Brain microvascular endothelial cell (primary cell): Measurements from ENCODE around the gene OTX2.

Source experiments
- DNase-seq: peaks from one replicate; pipeline ENCODE4 v3.0.0-alpha.2; 2020
- H3K27ac ChIP-seq: fragments of 250-450 bp; sonication (Bioruptor Pico); 2 replicates; pipeline ENCODE4 v1.5.1; 2020; ENCODE audit warnings: mild to moderate bottlenecking, moderate library complexity
- H3K27me3 ChIP-seq: fragments of 250-450 bp; sonication (Bioruptor Pico); replicated peaks from 2 replicates; pipeline ENCODE4 v1.5.1; 2020; ENCODE audit warnings: mild to moderate bottlenecking
- H3K36me3 ChIP-seq: fragments of 250-450 bp; sonication (Bioruptor Pico); replicated peaks from 2 replicates; pipeline ENCODE4 v1.5.1; 2020; ENCODE audit warnings: mild to moderate bottlenecking
- H3K4me3 ChIP-seq: 2 replicates; pipeline ENCODE4 v1.5.1; 2011; ENCODE audit warnings: low read depth, mild to moderate bottlenecking, control low read depth, low read length, moderate library complexity
- in situ Hi-C: cut with HindIII; loops from 2 replicates; pipeline ENCODE4 v1.10.0; 2017; ENCODE audit warnings: low sequenced_read_pairs, low pct_ligation_motif_present
- TF ChIP-seq, protein P1 (sequence below): IDR thresholded peaks from 2 replicates; pipeline ENCODE4 v1.5.1; 2011; ENCODE audit warnings: low read depth, mild to moderate bottlenecking, moderate library complexity, low read length, control low read depth, inconsistent platforms; ENCODE audit errors: missing control alignments

The OTX2 gene

DNA sequence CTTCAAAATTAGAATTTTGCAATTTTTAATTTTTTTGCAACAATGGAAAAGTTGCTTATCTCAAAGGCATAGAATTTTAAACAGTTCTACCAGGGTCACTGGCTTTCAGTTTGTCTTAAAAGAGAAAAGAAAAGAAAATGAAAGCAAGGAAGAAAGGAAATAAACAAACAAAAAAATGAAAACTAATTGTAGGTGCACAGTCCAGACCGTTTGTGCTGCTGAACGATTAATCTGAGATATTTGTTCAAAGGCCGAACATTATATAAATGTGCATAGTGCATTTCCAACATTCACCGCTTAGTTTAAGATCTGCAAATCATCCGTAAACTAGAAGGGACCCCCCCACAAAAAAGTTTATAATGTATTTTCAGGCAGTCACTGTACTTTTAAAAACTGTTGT lies 5.5 kb upstream of the OTX2 start:
- TF ChIP-seq, protein P1, sequence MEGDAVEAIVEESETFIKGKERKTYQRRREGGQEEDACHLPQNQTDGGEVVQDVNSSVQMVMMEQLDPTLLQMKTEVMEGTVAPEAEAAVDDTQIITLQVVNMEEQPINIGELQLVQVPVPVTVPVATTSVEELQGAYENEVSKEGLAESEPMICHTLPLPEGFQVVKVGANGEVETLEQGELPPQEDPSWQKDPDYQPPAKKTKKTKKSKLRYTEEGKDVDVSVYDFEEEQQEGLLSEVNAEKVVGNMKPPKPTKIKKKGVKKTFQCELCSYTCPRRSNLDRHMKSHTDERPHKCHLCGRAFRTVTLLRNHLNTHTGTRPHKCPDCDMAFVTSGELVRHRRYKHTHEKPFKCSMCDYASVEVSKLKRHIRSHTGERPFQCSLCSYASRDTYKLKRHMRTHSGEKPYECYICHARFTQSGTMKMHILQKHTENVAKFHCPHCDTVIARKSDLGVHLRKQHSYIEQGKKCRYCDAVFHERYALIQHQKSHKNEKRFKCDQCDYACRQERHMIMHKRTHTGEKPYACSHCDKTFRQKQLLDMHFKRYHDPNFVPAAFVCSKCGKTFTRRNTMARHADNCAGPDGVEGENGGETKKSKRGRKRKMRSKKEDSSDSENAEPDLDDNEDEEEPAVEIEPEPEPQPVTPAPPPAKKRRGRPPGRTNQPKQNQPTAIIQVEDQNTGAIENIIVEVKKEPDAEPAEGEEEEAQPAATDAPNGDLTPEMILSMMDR = no peak
- no peak overlapping the region for H3K27ac ChIP-seq
- no peak overlapping the region for H3K4me3 ChIP-seq
- in situ Hi-C loops = no loop called here
- no peak for DNase-seq
- H3K36me3 ChIP-seq = no peaks in the 10 kb centered on the region
- peaks cover 60% of the 10 kb centered on the region for H3K27me3 ChIP-seq

DNA sequence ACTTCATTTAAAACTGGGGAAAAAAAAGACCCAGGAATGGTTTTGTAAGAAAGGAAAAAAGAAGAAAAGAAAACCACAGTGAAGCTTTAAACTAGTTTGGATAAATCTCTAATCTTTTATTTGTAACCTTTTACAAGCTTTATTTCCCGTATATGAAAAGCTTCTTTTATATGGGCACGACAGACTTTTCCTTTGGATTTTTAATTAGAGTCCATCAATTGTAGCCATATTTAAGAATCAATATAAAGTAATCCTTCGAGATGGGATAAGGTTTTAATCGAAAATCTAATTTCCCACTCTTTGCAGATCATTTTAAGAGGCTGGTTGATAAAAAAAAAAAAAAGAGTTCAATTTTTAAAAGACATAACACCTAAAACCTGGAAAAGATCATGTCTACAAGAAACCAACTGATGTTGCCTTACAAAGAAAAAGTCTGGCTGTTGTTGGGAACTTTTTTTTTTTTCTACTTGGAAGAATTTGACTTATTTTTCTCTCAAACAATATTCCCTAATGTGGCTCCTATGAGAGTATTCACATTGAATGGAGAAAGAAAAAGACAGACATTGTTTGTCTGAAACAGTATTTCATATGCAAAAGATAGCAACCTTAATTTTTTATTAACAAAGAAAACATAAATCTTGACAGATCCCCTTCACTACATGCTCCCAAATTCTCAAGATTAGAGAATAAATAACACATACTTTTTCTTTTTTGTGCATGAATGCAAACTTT lies 4.9 kb upstream of the OTX2 start:
- TF ChIP-seq, protein P1 = no peak
- no peak for DNase-seq
- Histone ChIP-seq H3K4me3 (no peak overlapping the region), H3K27ac (no peak overlapping the region), H3K27me3 (peaks cover 65% of the 10 kb centered on the region), H3K36me3 (no peaks in the 10 kb centered on the region)
- in situ Hi-C loops = no loop called here

DNA sequence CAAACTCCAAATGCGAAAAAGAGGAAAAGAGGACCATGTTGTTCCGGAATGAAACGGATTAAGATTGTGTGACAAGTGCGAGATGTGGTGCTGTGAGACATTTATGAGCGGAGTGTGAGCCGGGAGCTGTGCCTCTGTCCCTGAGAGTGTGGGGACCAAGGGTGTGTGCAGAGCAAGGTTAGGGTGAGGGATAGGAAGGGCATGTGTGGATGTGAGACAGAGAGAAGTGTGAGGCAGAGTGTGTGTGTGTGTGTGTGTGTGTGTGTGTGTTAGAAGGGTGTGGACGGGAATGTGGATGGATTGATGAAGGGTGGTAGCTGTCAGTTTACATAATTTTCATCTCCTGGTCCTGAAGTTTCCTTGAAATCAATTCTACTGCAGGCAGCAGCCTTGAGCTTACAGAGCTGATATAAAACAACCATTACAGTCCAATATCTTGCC lies 4.3 kb upstream of the OTX2 start:
- H3K4me3 ChIP-seq = no peak overlapping the region
- TF ChIP-seq, protein P1 = no peak
- in situ Hi-C loops = no loop called here
- no peak overlapping the region for H3K27ac ChIP-seq
- H3K36me3 ChIP-seq = no peaks in the 10 kb centered on the region
- no peak for DNase-seq
- peaks cover 71% of the 10 kb centered on the region for H3K27me3 ChIP-seq

DNA sequence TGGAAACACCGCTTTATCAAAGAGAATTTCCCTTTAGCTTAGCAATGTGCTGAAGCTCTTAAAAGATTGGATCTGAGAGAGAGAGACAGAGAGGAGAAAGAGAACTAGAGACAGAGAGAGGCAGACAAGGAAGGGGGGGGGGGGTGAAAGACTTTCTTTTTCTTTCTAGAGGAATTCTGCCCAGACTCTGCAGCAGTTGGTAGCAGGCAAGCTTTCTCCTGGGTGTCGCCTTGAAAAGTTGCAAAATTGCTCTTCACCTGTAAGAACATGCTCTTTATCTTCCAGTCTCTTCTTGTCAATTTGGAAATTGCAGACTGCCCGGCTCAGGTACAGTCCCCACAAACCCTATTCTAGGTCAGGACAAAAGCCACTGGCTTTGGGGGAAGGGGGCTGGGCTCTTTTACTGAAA lies 2.9 kb upstream of the OTX2 start:
- in situ Hi-C loops = no loop called here
- Histone ChIP-seq H3K27me3 (peaks cover 84% of the 10 kb centered on the region), H3K36me3 (no peaks in the 10 kb centered on the region), H3K27ac (no peak overlapping the region), H3K4me3 (no peak overlapping the region)
- DNase-seq = no peak
- TF ChIP-seq, protein P1 = no peak

DNA sequence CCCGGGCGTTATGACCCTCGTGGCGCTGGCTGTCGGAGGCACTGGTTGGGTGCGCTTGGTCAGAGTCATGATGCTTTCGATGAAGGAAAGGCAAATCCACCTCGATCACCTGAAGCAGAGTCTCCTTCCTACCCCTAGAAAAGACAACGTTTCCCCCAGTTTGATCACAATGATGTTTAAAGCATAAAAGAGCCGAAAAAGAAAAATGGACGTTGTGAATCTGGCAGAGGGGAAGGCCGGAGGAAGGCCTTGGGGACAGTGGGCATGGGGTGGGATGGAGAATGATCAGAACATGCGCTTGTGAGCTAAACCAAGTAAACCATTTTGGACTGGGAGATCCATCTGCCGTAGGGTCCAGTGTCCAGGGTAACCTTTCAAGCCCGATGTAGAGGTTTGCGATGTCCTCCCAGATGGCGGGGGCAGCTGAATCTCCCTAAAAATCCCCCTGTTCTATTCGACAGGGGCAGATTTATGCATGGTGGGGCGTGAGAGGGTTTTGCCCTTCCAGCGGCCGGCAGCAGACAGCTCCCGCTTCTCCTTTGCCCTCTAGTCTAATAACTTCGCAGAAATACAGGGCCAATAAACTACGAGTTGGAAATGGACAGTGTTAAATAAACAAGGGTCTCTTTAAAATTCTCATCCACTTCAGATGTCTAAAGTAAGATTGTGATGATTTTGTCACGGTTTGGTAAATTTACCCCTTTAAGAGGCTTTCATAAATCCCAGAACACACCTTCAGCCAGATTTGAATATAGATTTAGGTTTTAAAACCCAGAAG lies 2.3 kb upstream of the OTX2 start:
- Histone ChIP-seq H3K27ac (no peak overlapping the region), H3K4me3 (no peak overlapping the region), H3K27me3 (peaks cover 82% of the 10 kb centered on the region), H3K36me3 (no peaks in the 10 kb centered on the region)
- in situ Hi-C loops = no loop called here
- TF ChIP-seq, protein P1 = no peak
- no peak for DNase-seq
